K562 (cell line): Measurements from ENCODE around the gene MDP1. TPM values are rescaled to one million over a fixed set of nuclear protein-coding genes. Genes with fewer than 3 reads are reported as not detected.

ENCODE experiments used
- ATAC-seq: fragments of 200-7000 bp; cut with Tn5 transposase; 3 replicates; pipeline ENCODE4 v1.9.1; 2020; ENCODE audit warnings: moderate library complexity
- BruUV-seq: library from RNA; stranded (reverse); fragments of 400-500 nt; replicated peaks from 2 replicates; lab custom pipeline; 2021; lab: Mats Ljungman, UMichigan
- CTCF ChIA-PET: fragments of 300-600 bp; formaldehyde crosslinking; extraction: SDS; loops from one replicate; lab custom pipeline; 2021; ENCODE audit warnings: low intra/inter-chr PET ratio; lab: Yijun Ruan, JAX
- POLR2A ChIA-PET: fragments of 300-600, 350-650 bp; sonication (Branson Sonifier 250); formaldehyde crosslinking; extraction: SDS; loops from one replicate; lab custom pipeline; 2021; ENCODE audit warnings: antibody characterized with exemption, inconsistent platforms; lab: Yijun Ruan, JAX
- DNase-seq, 4 experiments: peaks; one replicate each; pipeline versions ENCODE4 v3.0.0 to v3.0.0-alpha.2; 2011 to 2018; ENCODE audit warnings: low spot score in 3 of 4, mixed read lengths in 3 of 4; ENCODE audit errors: extremely low read depth in 1 of 4
- FAIRE-seq: peaks from 2 replicates; lab custom pipeline; 2011; peaks lifted over from hg19 to GRCh38; lab: Jason Lieb, UNC
- H2AFZ ChIP-seq: 2 replicates; pipeline ENCODE4 v1.6.0; 2011; ENCODE audit warnings: low read depth, low read length, control low read depth, inconsistent platforms
- H3K27ac ChIP-seq: fragments of 200-600 bp; 3 replicates; pipeline ENCODE4 v1.8.0; 2011; ENCODE audit warnings: low read depth, mild to moderate bottlenecking, control low read depth, inconsistent platforms, low read length, moderate library complexity, mixed read lengths; ENCODE audit errors: extremely low read depth
- H3K27me3 ChIP-seq, 2 experiments: fragments of 300-600 bp in 1 of 2; 2 replicates in 1 of 2; 3 replicates in 1 of 2; pipeline versions ENCODE4 v1.6.0 to v1.8.0; 2011; ENCODE audit warnings: inconsistent platforms in 2 of 2, low read length in 2 of 2, mild to moderate bottlenecking in 1 of 2, mixed read lengths in 1 of 2, moderate library complexity in 1 of 2; ENCODE audit not compliant: control insufficient read depth in 2 of 2, insufficient read depth in 2 of 2
- H3K36me3 ChIP-seq: fragments of 300-600 bp; 3 replicates; pipeline ENCODE4 v1.8.0; 2011; ENCODE audit warnings: mild to moderate bottlenecking, low read length, inconsistent platforms; ENCODE audit not compliant: control insufficient read depth, insufficient read depth
- H3K4me1 ChIP-seq, 2 experiments: fragments of 200-600 bp in 1 of 2; replicated peaks in 1 of 2; 2 replicates in 1 of 2; 3 replicates in 1 of 2; pipeline versions ENCODE4 v1.5.1 to v1.8.0; 2011; ENCODE audit warnings: inconsistent platforms in 2 of 2, low read length in 2 of 2, mild to moderate bottlenecking in 1 of 2, mixed read lengths in 1 of 2, moderate library complexity in 1 of 2; ENCODE audit not compliant: control insufficient read depth in 2 of 2, insufficient read depth in 2 of 2
- H3K4me2 ChIP-seq: 2 replicates; pipeline ENCODE4 v1.6.1; 2011; ENCODE audit warnings: low read length, control low read depth, inconsistent platforms, mixed read lengths; ENCODE audit not compliant: insufficient read depth
- H3K4me3 ChIP-seq: fragments of 200-600 bp; sonication (generic), shearing (Covaris generic); 2 replicates; pipeline ENCODE4 v1.5.1; 2016; ENCODE audit warnings: control low read depth, inconsistent platforms
- H3K79me2 ChIP-seq: fragments of 200-600 bp; 3 replicates; pipeline ENCODE4 v1.8.0; 2011; ENCODE audit warnings: low read length, inconsistent platforms; ENCODE audit not compliant: control insufficient read depth, insufficient read depth
- H3K9ac ChIP-seq, 2 experiments: 2 replicates each; pipeline versions ENCODE4 v1.6.0 to v1.6.1; 2011; ENCODE audit warnings: low read depth in 2 of 2, low read length in 2 of 2, control low read depth in 1 of 2, inconsistent platforms in 1 of 2, mild to moderate bottlenecking in 1 of 2, mixed read lengths in 1 of 2; ENCODE audit not compliant: insufficient read depth in 1 of 2
- H3K9me1 ChIP-seq: one replicate; pipeline ENCODE4 v1.6.0; 2011; ENCODE audit warnings: inconsistent platforms, mild to moderate bottlenecking, low read length, moderate library complexity; ENCODE audit not compliant: control insufficient read depth, insufficient read depth
- H3K9me3 ChIP-seq: replicated peaks from 2 replicates; pipeline ENCODE4 v1.5.1; 2011; ENCODE audit warnings: low read depth, low read length, inconsistent platforms; ENCODE audit not compliant: control insufficient read depth, insufficient read depth
- H4K20me1 ChIP-seq: replicated peaks from 2 replicates; pipeline ENCODE4 v1.6.1; 2011; ENCODE audit warnings: low read length, inconsistent platforms, mixed read lengths; ENCODE audit not compliant: control insufficient read depth, insufficient read depth
- CBFA2T2 ChIP-seq: fragments of 450-650 bp; conservative IDR thresholded peaks from 2 replicates; pipeline ENCODE4 v1.6.1; 2017; ENCODE audit warnings: mild to moderate bottlenecking
- CEBPZ ChIP-seq: fragments of 150-350 bp; IDR thresholded peaks from 2 replicates; pipeline ENCODE4 v1.6.1; 2014; ENCODE audit warnings: low read depth, mild to moderate bottlenecking, low read length, borderline replicate concordance
- GATAD2A ChIP-seq: fragments of 450-650 bp; IDR thresholded peaks from 2 replicates; pipeline ENCODE4 v1.6.1; 2017
- NFATC3 ChIP-seq: fragments of 450-650 bp; IDR thresholded peaks from 2 replicates; pipeline ENCODE4 v1.6.1; 2017; ENCODE audit warnings: mild to moderate bottlenecking
- POLR2AphosphoS2 ChIP-seq: IDR thresholded peaks from 2 replicates; pipeline ENCODE4 v1.6.1; 2012; ENCODE audit warnings: low read length, improper control_type of control experiment
- PPARD ChIP-seq: fragments of 250-450 bp; sonication (Bioruptor Pico); IDR thresholded peaks from 2 replicates; pipeline ENCODE4 v1.8.0; 2022; ENCODE audit warnings: inconsistent platforms, mild to moderate bottlenecking, moderate library complexity
- SMAD2 ChIP-seq: fragments of 150-350 bp; IDR thresholded peaks from 2 replicates; pipeline ENCODE4 v1.6.1; 2014; ENCODE audit warnings: low read depth, mild to moderate bottlenecking, low read length
- TEAD1 ChIP-seq, 2 experiments: fragments of 450-650 bp in 1 of 2; sonication (generic) in 1 of 2; formaldehyde crosslinking; IDR thresholded peaks; 2 replicates each; pipeline versions ENCODE4 v1.4.0 to v1.8.0; 2020 to 2022; ENCODE audit warnings: mild to moderate bottlenecking in 2 of 2, missing genetic modification reagents in 1 of 2
- ZBTB26 ChIP-seq: fragments of 450-650 bp; formaldehyde crosslinking; IDR thresholded peaks from 2 replicates; pipeline ENCODE4 v1.4.0; 2022; ENCODE audit warnings: missing genetic modification characterization
- ZNF76 ChIP-seq: fragments of 250-450 bp; sonication (Bioruptor Pico); IDR thresholded peaks from 2 replicates; pipeline ENCODE4 v1.4.0; 2020; ENCODE audit warnings: mild to moderate bottlenecking, moderate library complexity, borderline replicate concordance
- ZNF766 ChIP-seq: fragments of 200-800 bp; sonication (Bioruptor generic); conservative IDR thresholded peaks from 2 replicates; pipeline ENCODE4 v1.6.1; 2016; ENCODE audit warnings: missing genetic modification characterization, missing compliant biosample characterization
- WGBS: fragments of 100-300 bp; shearing (Covaris generic); methylation state at CpG from one replicate; pipeline ENCODE4 v1.1.6; 2016; ENCODE audit warnings: low coverage, mixed read lengths; ENCODE audit not compliant: insufficient coverage; ENCODE audit errors: missing lambda C conversion rate; 5-methylcytosine and 5-hydroxymethylcytosine counted together
- in situ Hi-C: fragments of 300-500 bp; cut with MboI; formaldehyde crosslinking; loops from 4 replicates; pipeline ENCODE4 v1.15.0; 2018; ENCODE audit warnings: inconsistent platforms, mixed read lengths
- intact Hi-C: fragments of 100-400 bp; cut with micrococcal nuclease; formaldehyde crosslinking; loops from 2 replicates; pipeline ENCODE4 v1.14.2; 2022
- polyA plus RNA-seq, 8 experiments: library from polyadenylated mRNA; depleted of rRNA in 4 of 8; stranded (reverse) in 5 of 8; unstranded in 3 of 8; fragments of >200 nt; fragmentation: Nextera tagmentation in 2 of 8; fragmentation: Illumina TruSeq in 1 of 8; extraction: Ambion mirVana in 2 of 8; extraction: Trizol in 1 of 8; gene quantifications; 2 replicates each; pipeline versions ENCODE4 v1.2.1 to v1.2.3, GENCODE V29; 2011 to 2014; ENCODE audit warnings: inconsistent platforms in 1 of 8, missing spikeins in 1 of 8
- total RNA-seq, 7 experiments: library from RNA; depleted of rRNA in 6 of 7; stranded (reverse); fragments of >200 nt in 6 of 7; fragmentation: Illumina TruSeq in 2 of 7; extraction: Trizol in 2 of 7; gene quantifications; 2 replicates each; pipeline versions ENCODE4 v1.2.1 to v1.2.3, GENCODE V29; 2011 to 2021; ENCODE audit warnings: low replicate concordance in 1 of 7

Gene MDP1
- total and polyA plus RNA-seq, 9 of the 15 experiments (the other 6 are each of a cell fraction or from before 2014, with no cell fraction given) = 2.7 to 29.6 (median 11.0) TPM

GRCh38 chr14:24194186-24194872 lies 21.5 kb downstream of the MDP1 start:
- FAIRE-seq = no peak
- peak; percentile 84 for TF ChIP-seq ZNF766 (CRISPR knock-in tag)
- no peak for TF ChIP-seq POLR2AphosphoS2
- no peak for ATAC-seq
- ChIA-PET POLR2A (interaction anchor here (0.6 to 3.2 kb wide), 4 partner anchors 14 to 233 kb away, joined by 3 to 21 read pairs (median 14); partner anchors contain the start of genes CHMP4A and MDP1), CTCF (no interaction called here)
- Histone ChIP-seq H3K9me3 (no peaks in the 10 kb centered on the region), H2AFZ (0 out of 2 replicates have a peak overlapping the region, but pooled peaks have one; percentile 98), H3K4me3 (peak overlapping the region; percentile 67; the same call in 1 of the 2 replicates), H3K27ac (peak overlapping the region; percentile 97; the same call in 1 of the 3 replicates), H3K79me2 (peaks cover 51% of the 10 kb centered on the region), H4K20me1 (no peaks in the 10 kb centered on the region), H3K36me3 (peaks cover 30% of the 10 kb centered on the region; the same call in 2 of the 3 replicates), H3K4me1 (peaks cover 6 to 16% of the 10 kb centered on the region in 2 experiments; a peak in 3 of 5 replicates), H3K4me2 (peak overlapping the region; percentile 86), H3K9ac (peak overlapping the region in 1 of 2 experiments; percentile 96; a peak in 3 of 4 replicates), H3K27me3 (no peaks in the 10 kb centered on the region), H3K9me1 (no peaks in the 10 kb centered on the region)
- intact Hi-C loops (no loop called here), in situ Hi-C loops (no loop called here)
- WGBS = 89% methylated on average over 3 of the region's 7 CpGs
- TSS peak; percentile 51 for BruUV-seq
- DNase-seq = no peak

GRCh38 chr14:24192933-24193332 lies 22.9 kb downstream of the MDP1 start:
- Histone ChIP-seq H3K4me2 (no peak overlapping the region), H2AFZ (no peak overlapping the region), H3K9me1 (peaks cover 2% of the 10 kb centered on the region), H3K79me2 (peaks cover 53% of the 10 kb centered on the region), H3K4me3 (no peak overlapping the region), H3K9me3 (no peaks in the 10 kb centered on the region), H3K9ac (no peak overlapping the region), H4K20me1 (peaks cover 4% of the 10 kb centered on the region; the same call in 1 of the 2 replicates), H3K27me3 (no peaks in the 10 kb centered on the region), H3K36me3 (peaks cover 31% of the 10 kb centered on the region; the same call in 2 of the 3 replicates), H3K27ac (no peak overlapping the region), H3K4me1 (peaks cover 6 to 23% of the 10 kb centered on the region in 2 experiments; a peak in 3 of 5 replicates)
- BruUV-seq = no TSS peak
- 99% methylated on average over 10 of the region's 15 CpGs for WGBS
- DNase-seq (no peak), FAIRE-seq (no peak), ATAC-seq (no peak)
- CTCF ChIA-PET = no interaction called here
- POLR2A ChIA-PET = no interaction called here
- in situ Hi-C loops = no loop called here
- intact Hi-C loops = no loop called here
- TF ChIP-seq PPARD (CRISPR knock-in tag) (no peak), ZBTB26 (CRISPR knock-in tag) (no peak), GATAD2A (no peak), CBFA2T2 (no peak), ZNF76 (no peak), NFATC3 (no peak), CEBPZ (no peak), TEAD1 (CRISPR knock-in tag; IDR thresholded peaks at IDR 0.05) (no peak), SMAD2 (no peak)
